ENCODE results near the gene NACAD. TPM values are rescaled to one million over a fixed set of nuclear protein-coding genes. Genes with fewer than 3 reads are reported as not detected.

The NACAD gene
- total and polyA plus RNA-seq, 2 of the 4 experiments (the other 2 are of a cell fraction) = 0.54 to 2.2 TPM

- Histone ChIP-seq H2AK9ac (replicated peaks; ENCODE audit: low read depth, low read length, poor library complexity) (no peak overlapping the region), H3K14ac (replicated peaks; ENCODE audit: low read depth, low read length) (no peak overlapping the region), H2BK20ac (ENCODE audit: low read depth, low read length) (no peak overlapping the region), H4K20me1 (ENCODE audit: insufficient read depth, low read length) (no peaks in the 10 kb centered on the region), H3K9ac (ENCODE audit: low read depth, low read length) (no peak overlapping the region), H2BK15ac (ENCODE audit: low read depth, low read length) (no peak overlapping the region), H4K8ac (ENCODE audit: low read depth in 2 of 2, low read length in 2 of 2) (no peak overlapping the region), H2AK5ac (ENCODE audit: low read depth, low read length) (no peak overlapping the region), H4K91ac (ENCODE audit: insufficient read depth, low read depth, low read length) (no peak overlapping the region), H2AFZ (replicated peaks; ENCODE audit: low read length, poor library complexity) (no peak overlapping the region), H2BK5ac (ENCODE audit: low read depth, low read length, poor library complexity, severe bottlenecking) (no peak overlapping the region), H3K56ac (ENCODE audit: extremely low read depth, insufficient read depth, low read length) (no peak overlapping the region), H3K9me3 (ENCODE audit: control insufficient read depth, insufficient read depth, low read length) (no peaks in the 10 kb centered on the region), H3K23ac (ENCODE audit: low read depth, low read length) (no peak overlapping the region), H3K79me1 (ENCODE audit: low read depth in 1 of 2, low read length in 2 of 2) (peaks cover 0 to 8% of the 10 kb centered on the region in 2 experiments; a peak in 1 of 4 replicates), H3K4me2 (ENCODE audit: low read depth, low read length) (no peak overlapping the region), H3K27ac (ENCODE audit: insufficient read depth, low read length) (no peak overlapping the region), H3K4me1 (ENCODE audit: control insufficient read depth, insufficient read depth, low read length) (peaks cover 3% of the 10 kb centered on the region; the same call in 1 of the 2 replicates), H3K4me3 (ENCODE audit: insufficient read depth, low read depth, low read length) (no peak overlapping the region), H3K18ac (ENCODE audit: low read depth, low read length) (no peak overlapping the region), H3K4ac (ENCODE audit: low read depth, low read length) (no peak overlapping the region), H2BK120ac (ENCODE audit: low read depth, low read length) (no peak overlapping the region), H3K27me3 (ENCODE audit: control insufficient read depth, insufficient read depth, low read length) (no peaks in the 10 kb centered on the region), H3K36me3 (ENCODE audit: control insufficient read depth, insufficient read depth, low read length) (peaks cover 12% of the 10 kb centered on the region; the same call in 1 of the 2 replicates), H3K9me1 (ENCODE audit: insufficient read depth, low read length) (peaks cover 12% of the 10 kb centered on the region), H4K5ac (ENCODE audit: low read depth, low read length) (no peak overlapping the region)
- dilution Hi-C loops (cut with HindIII; ENCODE audit: low sequenced_read_pairs, unreplicated experiment) (no loop called here), in situ Hi-C loops (cut with MboI; ENCODE audit: low sequenced_read_pairs) (no loop called here), intact Hi-C loops (cut with micrococcal nuclease) (no loop called here)
- ATAC-seq (ENCODE audit: low read depth) (no peak), DNase-seq (no peak)
- POLR2A ChIA-PET (ENCODE audit: unreplicated experiment) = no interaction called here
- 31% methylated on average over 6 of the region's 24 CpGs; no CpG with 5 or more reads in 1 of the 2 experiments for WGBS, 2 experiments (ENCODE audit: extremely low coverage in 2 of 2, insufficient read length in 1 of 2)
- BruUV-seq (replicated peaks) = no TSS peak
- CTCF ChIA-PET = interaction anchor here (0.7 kb wide), 1 partner anchor 16 kb away, joined by 3 read pairs; no protein-coding TSS in a partner anchor
- no peak for TF ChIP-seq CHD1 (IDR thresholded peaks at IDR 0.05; ENCODE audit: low read depth, low read length)
- TF ChIP-seq RAD21 (IDR thresholded peaks at IDR 0.05; ENCODE audit: low read length) = no peak
- no peak for TF ChIP-seq ELK1 (IDR thresholded peaks at IDR 0.05; ENCODE audit: borderline replicate concordance, low read depth, low read length)
- TF ChIP-seq USF2 (IDR thresholded peaks at IDR 0.05; ENCODE audit: low read depth, low read length) = no peak
- no peak for TF ChIP-seq NFE2L2 (IDR thresholded peaks at IDR 0.05; ENCODE audit: low read depth, low read length)
- TF ChIP-seq RCOR1 (IDR thresholded peaks at IDR 0.05; ENCODE audit: insufficient replicate concordance, low read length) = no peak
- TF ChIP-seq POLR2A (IDR thresholded peaks at IDR 0.05; ENCODE audit: low read depth, low read length) = no peak
- no peak for TF ChIP-seq MXI1 (IDR thresholded peaks at IDR 0.05; ENCODE audit: borderline replicate concordance, low read depth, low read length)
- TF ChIP-seq CTCF (conservative IDR thresholded peaks at IDR 0.05; ENCODE audit: low read depth, low read length) = no peak
- TF ChIP-seq BHLHE40 (IDR thresholded peaks at IDR 0.05; ENCODE audit: low read depth, low read length) = no peak
- TF ChIP-seq MAZ (IDR thresholded peaks at IDR 0.05; ENCODE audit: borderline replicate concordance, low read depth, low read length) = no peak
- no peak for TF ChIP-seq RFX5 (IDR thresholded peaks at IDR 0.05; ENCODE audit: low read depth, low read length)
- no peak for TF ChIP-seq SMC3 (IDR thresholded peaks at IDR 0.05; ENCODE audit: low read depth, low read length)
- TF ChIP-seq MAFK (IDR thresholded peaks at IDR 0.05; ENCODE audit: low read depth, low read length) = no peak
- TF ChIP-seq FOS (IDR thresholded peaks at IDR 0.05; ENCODE audit: low read depth, low read length) = no peak
- TF ChIP-seq CEBPB (IDR thresholded peaks at IDR 0.05; ENCODE audit: low read depth, low read length) = no peak
Observed at GRCh38 chr7:45084901-45085618, 3.7 kb downstream of the NACAD start.
